GM10248 (cell line): ENCODE results near the gene MYO10.

ENCODE experiments used
- CTCF ChIA-PET: fragments of 300-600 bp; sonication (Branson Sonifier 250); formaldehyde crosslinking; extraction: SDS; loops from one replicate; lab custom pipeline; 2021; ENCODE audit warnings: antibody characterized with exemption; lab: Yijun Ruan, JAX
- POLR2A ChIA-PET: fragments of 350-650 bp; sonication (Branson Sonifier 250); formaldehyde crosslinking; extraction: SDS; loops from one replicate; lab custom pipeline; 2020; ENCODE audit warnings: antibody characterized with exemption; lab: Yijun Ruan, JAX
- DNase-seq: peaks from one replicate; pipeline ENCODE4 v3.0.0; 2012; ENCODE audit errors: extremely low spot score
- CTCF ChIP-seq: IDR thresholded peaks from 2 replicates; pipeline ENCODE4 v1.5.1; 2012; ENCODE audit warnings: mild to moderate bottlenecking, low read depth; ENCODE audit errors: extremely low read depth, missing control alignments, control extremely low read depth

Gene MYO10

GRCh38 chr5:16791904-16792597 lies 144.0 kb downstream of the MYO10 start:
- POLR2A ChIA-PET, result no interaction called here
- CTCF ChIA-PET, result interaction anchor here (1.0 to 4.2 kb wide), 15 partner anchors 8 to 1505 kb away, joined by 3 to 34 read pairs (median 4); no protein-coding TSS in a partner anchor
- TF ChIP-seq CTCF, result no peak
- DNase-seq, result no peak

GRCh38 chr5:16791036-16791705 lies 144.9 kb downstream of the MYO10 start:
- CTCF ChIA-PET, result interaction anchor here (1.0 to 4.2 kb wide), 18 partner anchors 9 to 1527 kb away, joined by 3 to 34 read pairs (median 4); no protein-coding TSS in a partner anchor
- POLR2A ChIA-PET, result no interaction called here
- peak; percentile 44 for TF ChIP-seq CTCF
- DNase-seq, result peak; percentile 53

- CTCF ChIA-PET, result interaction anchor here (2.1 kb wide), 2 partner anchors 343 to 401 kb away, joined by 5 to 15 read pairs; no protein-coding TSS in a partner anchor
- POLR2A ChIA-PET, result no interaction called here
- DNase-seq, result no peak
- no peak for TF ChIP-seq CTCF
Observed at GRCh38 chr5:16788957-16789356, 147.1 kb downstream of the MYO10 start.

- POLR2A ChIA-PET, result no interaction called here
- no peak for DNase-seq
- CTCF ChIA-PET, result interaction anchor here (0.9 kb wide), 1 partner anchor 403 kb away, joined by 3 read pairs; no protein-coding TSS in a partner anchor
- no peak for TF ChIP-seq CTCF
Observed at GRCh38 chr5:16787278-16787677, 148.8 kb downstream of the MYO10 start.

- TF ChIP-seq CTCF, result no peak
- DNase-seq, result peak; percentile 28
- CTCF ChIA-PET, result interaction anchor here (1.4 to 4.0 kb wide), 2 partner anchors 348 to 405 kb away, joined by 4 to 18 read pairs; no protein-coding TSS in a partner anchor
- POLR2A ChIA-PET, result no interaction called here
Observed at GRCh38 chr5:16784843-16785791, 151.0 kb downstream of the MYO10 start.

GRCh38 chr5:16784088-16784487 lies 152.0 kb downstream of the MYO10 start:
- DNase-seq, result no peak
- ChIA-PET POLR2A (no interaction called here), CTCF (interaction anchor here (1.4 to 4.0 kb wide), 2 partner anchors 349 to 406 kb away, joined by 4 to 18 read pairs; no protein-coding TSS in a partner anchor)
- no peak for TF ChIP-seq CTCF
